Adipocyte (in vitro differentiated cells): Measurements from ENCODE around the gene BCL2.
A peak's percentile ranks its signal among the peaks of the same experiment; 100 is the strongest.

Source experiments
- DNase-seq: peaks from one replicate; pipeline ENCODE4 v3.0.0-alpha.2; 2015; ENCODE audit warnings: low read depth
- H3K27me3 ChIP-seq: replicated peaks from 2 replicates; pipeline ENCODE4 v1.7.0; 2013; ENCODE audit warnings: mild to moderate bottlenecking, low read length, moderate library complexity; ENCODE audit not compliant: control insufficient read depth, insufficient read depth
- H3K36me3 ChIP-seq: 2 replicates; pipeline ENCODE4 v1.7.0; 2013; ENCODE audit warnings: low read length, mild to moderate bottlenecking, moderate library complexity; ENCODE audit not compliant: control insufficient read depth, insufficient read depth, severe bottlenecking
- H3K4me1 ChIP-seq: 2 replicates; pipeline ENCODE4 v1.7.0; 2013; ENCODE audit warnings: mild to moderate bottlenecking, low read length, moderate library complexity; ENCODE audit not compliant: control insufficient read depth, insufficient read depth
- H3K4me3 ChIP-seq: 2 replicates; pipeline ENCODE4 v1.7.0; 2013; ENCODE audit warnings: mild to moderate bottlenecking, low read length, moderate library complexity
- H3K9ac ChIP-seq: 2 replicates; pipeline ENCODE4 v1.7.0; 2013; ENCODE audit warnings: mild to moderate bottlenecking, low read length, moderate library complexity
- H3K9me3 ChIP-seq: 2 replicates; pipeline ENCODE4 v1.7.0; 2013; ENCODE audit warnings: mild to moderate bottlenecking, low read length, moderate library complexity; ENCODE audit not compliant: control insufficient read depth

The BCL2 gene

DNA sequence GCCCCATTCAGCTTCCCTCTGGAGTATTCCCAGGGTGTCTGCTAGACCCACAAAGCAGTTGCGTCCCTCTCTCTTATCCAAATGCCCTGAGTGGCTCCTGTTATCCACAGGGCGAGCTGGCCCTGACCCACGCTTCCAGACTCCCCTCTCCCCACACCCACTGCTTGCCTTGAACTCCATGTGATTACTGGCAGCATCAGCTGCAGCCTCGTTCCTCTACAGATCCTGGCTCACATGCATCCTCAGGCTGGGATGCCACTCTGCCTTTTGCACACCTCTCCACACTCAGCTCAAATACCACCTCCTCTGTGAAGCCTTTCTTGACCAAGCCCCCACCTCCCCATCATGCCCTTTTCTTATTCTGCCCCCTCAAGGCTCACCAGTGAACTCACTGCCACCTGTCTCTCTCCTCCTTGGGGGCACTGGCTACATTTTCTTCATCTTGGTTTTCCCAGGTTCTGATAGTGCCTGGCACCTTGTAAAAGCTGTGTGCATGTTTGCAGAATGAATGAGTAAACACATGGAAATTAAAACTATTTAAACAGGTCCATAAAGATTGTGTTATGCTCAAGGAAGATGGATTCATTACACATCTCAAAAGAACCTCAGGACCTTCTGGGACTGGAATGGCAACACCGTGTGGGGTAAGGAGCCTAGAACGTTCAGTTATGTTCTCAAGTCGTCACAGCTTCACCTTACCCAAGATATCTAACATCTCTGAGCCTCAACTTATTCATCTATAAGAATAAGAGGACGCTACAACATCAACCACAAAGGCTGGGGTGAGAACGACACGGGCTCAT is 165.0 kb downstream of the BCL2 start:
- Histone ChIP-seq H3K9me3 (no peaks in the 10 kb centered on the region), H3K36me3 (no peaks in the 10 kb centered on the region), H3K9ac (no peak overlapping the region), H3K27me3 (no peaks in the 10 kb centered on the region), H3K4me1 (no peaks in the 10 kb centered on the region), H3K4me3 (no peak overlapping the region)
- no peak for DNase-seq

DNA sequence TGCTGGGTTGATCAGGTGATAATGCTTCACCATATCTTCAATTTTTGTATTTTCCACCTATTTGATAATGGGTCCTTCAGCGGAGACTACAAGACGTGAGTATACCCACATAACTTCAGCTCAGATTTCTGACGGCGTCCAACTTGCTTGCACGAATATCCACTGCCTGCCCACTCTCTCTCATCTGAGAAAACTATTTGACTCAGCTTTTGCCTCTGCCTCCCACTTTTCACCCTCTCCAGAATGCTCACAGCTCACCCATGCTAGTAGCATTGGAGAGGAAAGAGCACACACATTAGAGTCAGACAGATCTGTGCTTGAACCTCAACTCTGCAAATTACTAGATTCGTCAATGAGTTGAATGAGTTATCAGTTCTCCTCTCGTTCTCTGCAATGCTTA is 166.8 kb downstream of the BCL2 start:
- Histone ChIP-seq H3K9ac (no peak overlapping the region), H3K4me1 (peaks cover 12% of the 10 kb centered on the region), H3K4me3 (no peak overlapping the region), H3K9me3 (no peaks in the 10 kb centered on the region), H3K27me3 (no peaks in the 10 kb centered on the region), H3K36me3 (no peaks in the 10 kb centered on the region)
- DNase-seq: no peak

DNA sequence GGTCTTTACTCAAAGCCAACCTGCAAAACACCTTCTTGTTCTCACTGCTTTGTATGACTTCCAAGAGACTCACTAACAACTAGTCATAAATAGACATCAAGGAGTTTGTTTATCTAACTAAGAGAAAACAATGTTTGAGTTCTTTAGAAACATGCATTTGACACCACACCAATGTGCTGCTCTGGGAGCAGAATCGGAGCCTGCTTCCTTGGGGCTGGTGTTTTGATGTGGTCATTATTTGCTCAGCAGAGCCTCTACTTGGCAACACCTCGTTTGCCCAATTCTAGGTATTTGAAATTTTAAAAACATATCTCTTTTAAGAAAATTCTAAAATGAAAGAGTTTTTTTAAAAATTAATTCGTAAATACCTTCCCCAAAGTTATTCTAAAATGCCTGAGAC is 167.5 kb downstream of the BCL2 start:
- H3K36me3 ChIP-seq: no peaks in the 10 kb centered on the region
- no peaks in the 10 kb centered on the region for H3K27me3 ChIP-seq
- no peak overlapping the region for H3K9ac ChIP-seq
- no peaks in the 10 kb centered on the region for H3K9me3 ChIP-seq
- DNase-seq: no peak
- H3K4me1 ChIP-seq: peaks cover 19% of the 10 kb centered on the region
- H3K4me3 ChIP-seq: no peak overlapping the region

DNA sequence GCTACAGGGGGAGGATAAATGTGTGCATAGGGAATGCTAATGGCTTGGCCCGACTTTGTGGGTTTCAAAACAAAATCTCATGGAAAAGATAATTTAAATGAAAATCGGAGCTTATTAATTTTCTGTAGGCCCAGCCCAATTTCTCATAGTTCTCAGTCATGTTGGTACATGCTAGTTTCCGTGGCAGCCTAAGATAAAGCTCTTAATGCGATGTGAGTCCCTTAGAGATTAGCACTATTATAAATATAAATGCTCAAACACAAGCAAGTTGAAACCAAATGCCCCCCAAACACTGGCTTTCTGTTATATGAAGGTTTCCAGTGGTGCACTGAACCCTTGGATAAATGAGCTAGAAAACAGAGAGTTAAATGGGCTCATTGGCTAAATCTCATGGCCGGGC is 168.0 kb downstream of the BCL2 start:
- peaks cover 24% of the 10 kb centered on the region for H3K4me1 ChIP-seq
- no peak overlapping the region for H3K4me3 ChIP-seq
- H3K9ac ChIP-seq: no peak overlapping the region
- DNase-seq: no peak
- no peaks in the 10 kb centered on the region for H3K27me3 ChIP-seq
- no peaks in the 10 kb centered on the region for H3K36me3 ChIP-seq
- no peaks in the 10 kb centered on the region for H3K9me3 ChIP-seq

DNA sequence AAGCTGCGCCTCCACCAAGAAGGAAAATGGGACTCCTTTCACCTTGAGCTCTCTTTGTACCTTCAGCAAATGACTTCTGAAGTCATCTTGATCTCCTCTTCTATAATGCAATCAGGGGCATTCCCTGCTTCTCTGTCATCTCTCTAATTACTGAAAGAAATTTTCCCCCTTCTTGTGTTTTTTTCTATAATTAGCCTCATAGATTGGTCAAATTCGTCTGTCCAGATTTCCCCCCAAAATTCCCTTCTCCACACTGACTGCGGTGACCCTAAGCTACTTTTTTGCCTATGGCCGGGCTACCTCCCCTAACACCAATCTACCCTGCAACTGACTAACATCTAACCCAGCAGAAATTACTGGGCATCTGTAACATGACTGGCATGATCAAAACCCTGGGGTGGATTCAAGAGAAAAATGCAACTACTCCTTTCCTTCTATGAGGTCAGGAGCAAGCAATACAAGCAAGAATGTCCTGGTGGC is 168.6 kb downstream of the BCL2 start:
- no peaks in the 10 kb centered on the region for H3K27me3 ChIP-seq
- peaks cover 30% of the 10 kb centered on the region for H3K4me1 ChIP-seq
- no peak overlapping the region for H3K9ac ChIP-seq
- DNase-seq: no peak
- H3K36me3 ChIP-seq: no peaks in the 10 kb centered on the region
- no peaks in the 10 kb centered on the region for H3K9me3 ChIP-seq
- no peak overlapping the region for H3K4me3 ChIP-seq

DNA sequence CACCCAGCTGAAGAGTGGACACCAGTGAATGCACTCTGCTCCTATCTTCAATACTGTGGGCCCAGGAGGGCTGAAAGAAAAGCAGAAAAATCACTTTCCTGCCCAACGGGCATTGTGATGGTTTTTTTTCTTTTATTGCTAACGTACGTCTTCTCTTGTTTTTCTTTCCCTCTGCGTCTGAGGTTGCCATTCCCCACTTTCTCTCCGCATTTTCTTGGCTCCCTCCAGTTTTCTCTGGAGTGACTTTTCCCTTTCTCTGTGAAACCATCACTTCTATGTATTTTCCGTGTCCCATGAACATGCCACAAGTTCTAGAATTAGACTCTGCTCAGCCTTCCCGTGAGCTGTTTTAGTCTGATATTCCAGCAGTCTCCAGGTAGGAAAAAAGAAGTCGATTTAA is 169.2 kb downstream of the BCL2 start:
- DNase-seq: no peak
- H3K4me3 ChIP-seq: no peak overlapping the region
- no peaks in the 10 kb centered on the region for H3K9me3 ChIP-seq
- H3K27me3 ChIP-seq: no peaks in the 10 kb centered on the region
- no peak overlapping the region for H3K9ac ChIP-seq
- H3K4me1 ChIP-seq: peaks cover 36% of the 10 kb centered on the region
- no peaks in the 10 kb centered on the region for H3K36me3 ChIP-seq

DNA sequence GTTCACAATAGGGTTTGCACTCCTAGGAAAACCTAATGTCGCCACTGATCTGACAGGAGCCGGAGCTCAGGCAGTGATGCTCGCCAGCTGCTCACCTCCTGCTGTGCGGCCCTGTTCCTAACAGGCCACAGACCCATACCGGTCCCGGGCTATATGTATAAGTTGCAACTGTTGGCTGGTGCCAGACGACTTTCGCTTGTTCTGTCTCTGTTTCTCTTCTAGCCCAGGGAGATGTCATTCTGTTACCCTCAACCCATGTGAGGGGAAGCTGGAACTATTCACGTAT is 170.3 kb downstream of the BCL2 start:
- Histone ChIP-seq H3K9me3 (no peaks in the 10 kb centered on the region), H3K36me3 (no peaks in the 10 kb centered on the region), H3K4me3 (no peak overlapping the region), H3K27me3 (no peaks in the 10 kb centered on the region), H3K9ac (no peak overlapping the region), H3K4me1 (peaks cover 41% of the 10 kb centered on the region)
- DNase-seq: no peak

DNA sequence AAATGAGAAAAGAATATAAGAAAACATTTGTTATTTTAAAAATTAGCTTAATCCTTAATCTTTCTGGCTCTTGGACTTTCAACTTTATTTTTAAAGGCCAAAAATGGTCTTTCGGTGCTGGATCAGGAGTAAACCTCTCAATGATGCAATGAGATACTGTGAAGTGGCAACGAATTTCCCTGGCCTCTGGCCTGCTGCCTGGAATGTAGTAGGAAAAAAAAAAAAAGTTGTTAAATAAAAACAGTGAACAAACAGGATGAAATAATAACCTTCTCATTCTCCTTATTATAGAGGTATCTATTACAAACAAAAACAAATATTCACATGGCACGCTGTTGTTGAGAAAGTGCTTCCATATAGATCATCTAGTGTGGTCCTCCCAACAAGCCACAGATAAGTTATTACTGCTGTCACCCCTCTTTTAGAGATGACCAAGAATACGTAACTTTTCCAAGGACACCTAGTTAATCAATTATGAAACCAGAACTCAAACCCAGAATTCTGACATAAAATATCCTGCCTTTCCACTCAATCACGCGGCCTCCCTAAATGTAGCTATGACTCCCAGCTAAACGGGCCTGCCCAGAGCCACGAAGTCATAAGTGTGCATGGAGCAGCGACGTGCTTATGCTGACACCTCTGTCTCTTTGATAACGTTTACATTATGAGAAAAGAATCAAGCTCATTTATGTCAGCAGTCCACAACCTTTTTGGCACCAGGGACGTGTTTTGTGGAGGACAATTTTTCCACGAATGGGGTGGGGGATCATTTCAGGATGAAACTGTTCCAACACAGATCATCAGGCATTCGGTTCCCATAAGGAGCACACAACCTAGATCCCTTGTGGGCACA is 170.9 kb downstream of the BCL2 start:
- Histone ChIP-seq H3K9me3 (no peaks in the 10 kb centered on the region), H3K27me3 (no peaks in the 10 kb centered on the region), H3K4me1 (peaks cover 41% of the 10 kb centered on the region), H3K4me3 (no peak overlapping the region), H3K36me3 (no peaks in the 10 kb centered on the region), H3K9ac (peak overlapping the region; percentile 65)
- peak; percentile 89 for DNase-seq

DNA sequence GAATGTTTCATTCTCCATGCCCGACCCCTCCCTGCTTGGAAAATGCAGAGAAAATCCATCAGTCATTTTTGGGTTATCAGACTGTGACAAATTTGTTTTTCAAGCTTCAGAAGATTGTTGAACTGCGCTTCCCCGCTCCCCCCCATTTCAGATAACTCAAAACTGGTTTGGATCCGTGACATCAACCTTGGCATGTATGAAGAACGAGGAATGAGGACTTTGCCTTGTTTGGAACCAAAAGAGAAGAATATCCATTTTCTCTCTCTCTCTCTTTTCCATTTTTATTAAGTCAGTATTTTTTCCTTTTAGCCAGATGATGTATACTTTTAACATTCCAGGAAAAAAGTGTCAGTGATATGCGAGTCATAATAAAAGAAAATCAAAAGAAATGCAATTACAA is 171.6 kb downstream of the BCL2 start:
- no peak for DNase-seq
- Histone ChIP-seq H3K9me3 (no peaks in the 10 kb centered on the region), H3K36me3 (no peaks in the 10 kb centered on the region), H3K4me1 (peaks cover 41% of the 10 kb centered on the region), H3K4me3 (no peak overlapping the region), H3K27me3 (no peaks in the 10 kb centered on the region), H3K9ac (peak overlapping the region; percentile 65)

DNA sequence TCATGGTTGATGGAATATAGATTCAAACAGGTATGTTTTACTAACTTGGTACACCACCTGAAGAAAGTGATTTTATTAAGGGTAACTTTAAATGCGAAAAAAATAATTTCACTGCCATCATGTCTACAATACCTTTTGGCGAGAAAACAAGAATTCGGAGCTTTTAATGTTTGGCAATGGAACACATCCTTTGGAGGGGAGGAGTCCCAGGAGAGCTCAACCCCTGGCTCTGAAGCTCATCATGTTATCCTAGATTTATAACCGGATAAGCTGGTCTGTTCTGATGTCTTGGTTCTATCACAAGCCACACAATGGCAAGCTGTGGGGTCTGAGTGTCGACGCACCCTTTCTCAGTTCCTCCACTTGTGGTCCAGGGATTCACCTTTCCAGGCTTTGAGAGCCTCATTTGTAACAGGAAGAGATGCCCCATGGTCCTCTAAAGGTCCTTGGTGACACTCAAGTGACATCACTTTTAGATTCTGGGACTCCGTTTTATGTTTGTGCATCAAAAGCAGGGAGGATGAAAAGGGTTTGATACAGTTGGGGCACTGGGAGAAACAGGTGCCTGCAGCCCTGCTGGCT is 172.7 kb downstream of the BCL2 start:
- Histone ChIP-seq H3K4me3 (no peak overlapping the region), H3K27me3 (no peaks in the 10 kb centered on the region), H3K9me3 (no peaks in the 10 kb centered on the region), H3K36me3 (no peaks in the 10 kb centered on the region), H3K4me1 (peaks cover 41% of the 10 kb centered on the region), H3K9ac (no peak overlapping the region)
- no peak for DNase-seq

DNA sequence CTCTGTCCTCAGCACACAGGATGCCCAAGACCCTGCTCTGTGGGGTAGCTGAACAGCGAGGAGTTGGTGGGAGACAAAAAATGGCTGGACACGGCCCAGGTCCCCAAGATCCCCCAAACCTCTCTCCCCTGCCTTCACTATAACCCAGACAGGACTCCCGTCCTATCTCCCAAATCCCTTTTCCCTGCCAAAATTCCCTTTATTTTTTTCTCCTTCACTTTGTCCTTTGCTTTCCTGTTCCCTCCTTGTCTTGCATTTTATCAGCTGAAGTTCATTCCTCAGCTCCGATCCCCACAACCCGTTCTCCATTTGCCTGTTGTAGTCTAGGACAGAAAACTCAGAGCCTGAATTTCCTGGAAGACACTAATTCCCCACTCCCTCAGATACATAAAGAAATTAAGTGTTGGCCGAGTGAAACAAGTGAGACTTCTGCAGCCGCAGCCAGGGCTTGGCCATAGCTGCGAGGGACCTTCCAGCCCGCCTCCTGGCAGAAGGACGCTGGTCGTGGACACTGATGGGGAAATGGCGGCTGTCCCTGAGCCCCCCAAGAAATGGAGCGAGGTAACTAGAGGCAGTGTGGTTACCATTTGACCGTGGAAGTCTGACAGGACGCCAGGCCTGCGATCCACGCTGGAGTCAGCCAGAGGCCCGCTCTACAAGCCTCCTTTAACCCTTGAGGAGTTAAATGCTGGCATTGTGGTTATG is 173.6 kb downstream of the BCL2 start:
- Histone ChIP-seq H3K9ac (no peak overlapping the region), H3K27me3 (no peaks in the 10 kb centered on the region), H3K36me3 (no peaks in the 10 kb centered on the region), H3K9me3 (no peaks in the 10 kb centered on the region), H3K4me3 (no peak overlapping the region), H3K4me1 (peaks cover 41% of the 10 kb centered on the region)
- no peak for DNase-seq
